ENCODE data around the gene RNF150.
A peak's percentile ranks its signal among the peaks of the same experiment; 100 is the strongest.

RNF150 gene

GRCh38 chr4:140903522-140904475 lies 229.5 kb downstream of the RNF150 start:
- no peak for DNase-seq

GRCh38 chr4:140901736-140902336 lies 231.4 kb downstream of the RNF150 start:
- DNase-seq: no peak

- DNase-seq: no peak
Measured at GRCh38 chr4:140893939-140894338, 239.3 kb downstream of the RNF150 start.

GRCh38 chr4:140888054-140888453 lies 245.2 kb downstream of the RNF150 start:
- DNase-seq: no peak

- no peak for DNase-seq
Measured at GRCh38 chr4:140887467-140887866, 245.8 kb downstream of the RNF150 start.

- peak; percentile 23 to 38 for DNase-seq
Measured at GRCh38 chr4:140884431-140885058, 248.7 kb downstream of the RNF150 start.

GRCh38 chr4:140877781-140878180 lies 255.5 kb downstream of the RNF150 start:
- DNase-seq: no peak

GRCh38 chr4:140876615-140877364 lies 256.5 kb downstream of the RNF150 start:
- DNase-seq: no peak

- no peak for DNase-seq
Measured at GRCh38 chr4:140875746-140876452, 257.4 kb downstream of the RNF150 start.

- no peak for DNase-seq
Measured at GRCh38 chr4:140874056-140874455, 259.2 kb downstream of the RNF150 start.

- DNase-seq: no peak
Measured at GRCh38 chr4:140871368-140871767, 261.9 kb downstream of the RNF150 start.

- no peak for DNase-seq
Measured at GRCh38 chr4:140870427-140870826, 262.8 kb downstream of the RNF150 start.

GRCh38 chr4:140869446-140869845 lies 263.8 kb downstream of the RNF150 start:
- no peak for DNase-seq

GRCh38 chr4:140867356-140867755 lies 265.9 kb downstream of the RNF150 start:
- no peak for DNase-seq

GRCh38 chr4:140866492-140867005 lies 266.7 kb downstream of the RNF150 start:
- DNase-seq: no peak

- no peak for DNase-seq
Measured at GRCh38 chr4:140865253-140866217, 267.7 kb downstream of the RNF150 start.

GRCh38 chr4:140863197-140863596 lies 270.1 kb downstream of the RNF150 start:
- DNase-seq: no peak

- no peak for DNase-seq
Measured at GRCh38 chr4:140862177-140862442, 271.2 kb downstream of the RNF150 start.

GRCh38 chr4:140861359-140862176 lies 271.7 kb downstream of the RNF150 start:
- peak; percentile 49 to 50 for DNase-seq

- no peak for DNase-seq
Measured at GRCh38 chr4:140858897-140859296, 274.4 kb downstream of the RNF150 start.

Measured in CD4-positive, alpha-beta T cell treated with Interleukin-4 for 1 hour (primary cell).